IMR-90 (cell line): ENCODE measurements around the gene SHISAL1. TPM values are rescaled to one million over a fixed set of nuclear protein-coding genes. Genes with fewer than 3 reads are reported as not detected.

Experiments
- ATAC-seq: fragments of 200-7000 bp; cut with Tn5 transposase; 2 replicates; pipeline ENCODE4 v1.9.1; 2020; ENCODE audit warnings: low read depth, mild to moderate bottlenecking, moderate library complexity
- BruUV-seq: library from RNA; stranded (reverse); fragments of 400-500 nt; replicated peaks from 2 replicates; lab custom pipeline; 2021; lab: Mats Ljungman, UMichigan
- CTCF ChIA-PET: fragments of 300-600 bp; formaldehyde crosslinking; extraction: SDS; loops from one replicate; lab custom pipeline; 2021; ENCODE audit warnings: antibody characterized with exemption; lab: Yijun Ruan, JAX
- POLR2A ChIA-PET: fragments of 300-600 bp; sonication (Branson Sonifier 250); formaldehyde crosslinking; loops from one replicate; lab custom pipeline; 2022; ENCODE audit warnings: antibody characterized with exemption; ENCODE audit not compliant: unreplicated experiment; lab: Charles Lee
- DNase-seq: peaks from one replicate; pipeline ENCODE4 v3.0.0; 2013
- H2AFZ ChIP-seq: replicated peaks from 2 replicates; pipeline ENCODE3; 2013; ENCODE audit warnings: low read length, mild to moderate bottlenecking; ENCODE audit not compliant: poor library complexity
- H2AK5ac ChIP-seq: 2 replicates; pipeline ENCODE4 v1.6.1; 2013; ENCODE audit warnings: low read depth, low read length, inconsistent platforms
- H2AK9ac ChIP-seq: replicated peaks from 2 replicates; pipeline ENCODE3; 2013; ENCODE audit warnings: mild to moderate bottlenecking, low read depth, low read length, moderate library complexity; ENCODE audit not compliant: poor library complexity
- H2BK120ac ChIP-seq: 2 replicates; pipeline ENCODE4 v1.6.1; 2013; ENCODE audit warnings: low read depth, low read length, inconsistent platforms
- H2BK15ac ChIP-seq: 3 replicates; pipeline ENCODE4 v1.6.1; 2013; ENCODE audit warnings: low read depth, low read length, inconsistent platforms
- H2BK20ac ChIP-seq: 2 replicates; pipeline ENCODE4 v1.6.1; 2013; ENCODE audit warnings: low read depth, mild to moderate bottlenecking, inconsistent platforms, low read length, moderate library complexity
- H2BK5ac ChIP-seq: 2 replicates; pipeline ENCODE4 v1.6.1; 2013; ENCODE audit warnings: mild to moderate bottlenecking, low read depth, low read length, inconsistent platforms; ENCODE audit not compliant: poor library complexity, severe bottlenecking
- H3K14ac ChIP-seq: replicated peaks from 2 replicates; pipeline ENCODE4 v1.6.1; 2013; ENCODE audit warnings: low read depth, low read length, inconsistent platforms
- H3K18ac ChIP-seq: 2 replicates; pipeline ENCODE4 v1.6.1; 2013; ENCODE audit warnings: low read depth, low read length, control low read depth
- H3K23ac ChIP-seq: 2 replicates; pipeline ENCODE4 v1.6.1; 2013; ENCODE audit warnings: low read depth, low read length, inconsistent platforms
- H3K27ac ChIP-seq: 2 replicates; pipeline ENCODE4 v1.5.1; 2013; ENCODE audit warnings: mild to moderate bottlenecking, control low read depth, low read length; ENCODE audit not compliant: insufficient read depth
- H3K27me3 ChIP-seq: 2 replicates; pipeline ENCODE4 v1.6.1; 2013; ENCODE audit warnings: low read length; ENCODE audit not compliant: control insufficient read depth, insufficient read depth
- H3K36me3 ChIP-seq: 2 replicates; pipeline ENCODE4 v1.6.1; 2013; ENCODE audit warnings: low read length, mixed read lengths; ENCODE audit not compliant: control insufficient read depth, insufficient read depth
- H3K4ac ChIP-seq: 2 replicates; pipeline ENCODE4 v1.6.1; 2013; ENCODE audit warnings: low read depth, low read length, inconsistent platforms
- H3K4me1 ChIP-seq: 2 replicates; pipeline ENCODE4 v1.6.1; 2013; ENCODE audit warnings: low read length, mixed read lengths; ENCODE audit not compliant: control insufficient read depth, insufficient read depth
- H3K4me2 ChIP-seq: 2 replicates; pipeline ENCODE4 v1.6.1; 2013; ENCODE audit warnings: low read depth, mild to moderate bottlenecking, control low read depth, low read length, moderate library complexity
- H3K4me3 ChIP-seq: 2 replicates; pipeline ENCODE4 v1.5.1; 2013; ENCODE audit warnings: low read depth, mild to moderate bottlenecking, control low read depth, low read length, moderate library complexity; ENCODE audit not compliant: insufficient read depth
- H3K56ac ChIP-seq: 2 replicates; pipeline ENCODE4 v1.6.1; 2013; ENCODE audit warnings: low read length, inconsistent platforms; ENCODE audit not compliant: insufficient read depth; ENCODE audit errors: extremely low read depth
- H3K79me1 ChIP-seq, 2 experiments: 2 replicates each; pipeline ENCODE4 v1.6.1; 2013; ENCODE audit warnings: low read length in 2 of 2, inconsistent platforms in 1 of 2, low read depth in 1 of 2
- H3K9ac ChIP-seq: 2 replicates; pipeline ENCODE4 v1.6.1; 2013; ENCODE audit warnings: low read depth, low read length, control low read depth
- H3K9me1 ChIP-seq: 2 replicates; pipeline ENCODE4 v1.6.1; 2013; ENCODE audit warnings: low read length, inconsistent platforms; ENCODE audit not compliant: insufficient read depth
- H3K9me3 ChIP-seq: 2 replicates; pipeline ENCODE4 v1.6.1; 2013; ENCODE audit warnings: low read length; ENCODE audit not compliant: control insufficient read depth, insufficient read depth
- H4K20me1 ChIP-seq: 2 replicates; pipeline ENCODE4 v1.6.1; 2013; ENCODE audit warnings: low read length, inconsistent platforms; ENCODE audit not compliant: insufficient read depth
- H4K5ac ChIP-seq: 2 replicates; pipeline ENCODE4 v1.6.1; 2013; ENCODE audit warnings: mild to moderate bottlenecking, low read depth, low read length, control low read depth
- H4K8ac ChIP-seq, 2 experiments: 2 replicates each; pipeline ENCODE4 v1.6.1; 2013; ENCODE audit warnings: low read depth in 2 of 2, low read length in 2 of 2, control low read depth in 1 of 2, inconsistent platforms in 1 of 2
- H4K91ac ChIP-seq: 2 replicates; pipeline ENCODE4 v1.6.1; 2013; ENCODE audit warnings: low read depth, low read length, inconsistent platforms; ENCODE audit not compliant: insufficient read depth
- ELK1 ChIP-seq: fragments of 150-350 bp; IDR thresholded peaks from 2 replicates; pipeline ENCODE4 v1.6.1; 2016; ENCODE audit warnings: low read depth, mild to moderate bottlenecking, low read length, moderate library complexity, borderline replicate concordance
- FOS ChIP-seq: fragments of 150-350 bp; IDR thresholded peaks from 2 replicates; pipeline ENCODE4 v1.6.1; 2016; ENCODE audit warnings: low read depth, low read length
- NFE2L2 ChIP-seq: fragments of 150-350 bp; IDR thresholded peaks from 2 replicates; pipeline ENCODE4 v1.6.1; 2016; ENCODE audit warnings: low read depth, mild to moderate bottlenecking, low read length
- WGBS, 2 experiments: methylation state at CpG; one replicate each; pipeline versions ENCODE4 v1.1.5 to v1.1.7; 2013; ENCODE audit warnings: missing lambda C conversion rate in 2 of 2; ENCODE audit not compliant: insufficient read length in 1 of 2; ENCODE audit errors: extremely low coverage in 2 of 2; 5-methylcytosine and 5-hydroxymethylcytosine counted together
- dilution Hi-C: fragments of 300-500 bp; cut with HindIII; formaldehyde crosslinking; loops from one replicate; pipeline ENCODE4 v1.14.3; 2018; ENCODE audit warnings: low sequenced_read_pairs; ENCODE audit not compliant: unreplicated experiment
- in situ Hi-C: fragments of 300-500 bp; cut with MboI; formaldehyde crosslinking; loops from 3 replicates; pipeline ENCODE4 v1.14.3; 2019; ENCODE audit warnings: low sequenced_read_pairs, inconsistent platforms, mixed read lengths
- intact Hi-C: fragments of 100-400 bp; cut with micrococcal nuclease; formaldehyde crosslinking; loops from 2 replicates; pipeline ENCODE4 v1.10.0; 2022
- polyA plus RNA-seq, 3 experiments: library from polyadenylated mRNA; depleted of rRNA; stranded (reverse); fragments of >200 nt; gene quantifications; 2 replicates each; pipeline ENCODE4 v1.2.3, GENCODE V29; 2012; ENCODE audit warnings: low replicate concordance in 1 of 3
- total RNA-seq: library from RNA; depleted of rRNA; stranded (reverse); fragments of >200 nt; gene quantifications from 2 replicates; pipeline ENCODE4 v1.2.3, GENCODE V29; 2012

Gene SHISAL1
- total and polyA plus RNA-seq, 2 of the 4 experiments (the other 2 are of a cell fraction) = 1.0 to 1.4 TPM

- no peaks in the 10 kb centered on the region for H3K79me1 ChIP-seq
- no peak overlapping the region for H3K18ac ChIP-seq
- 78% methylated on average over 3 of the region's 13 CpGs; no CpG with 5 or more reads in 1 of the 2 experiments for WGBS, 2 experiments
- no peak overlapping the region for H4K8ac ChIP-seq
- no peak overlapping the region for H3K27ac ChIP-seq
- peaks cover 20% of the 10 kb centered on the region for H3K4me1 ChIP-seq
- TF ChIP-seq FOS (no peak), NFE2L2 (no peak), ELK1 (no peak)
- POLR2A ChIA-PET = no interaction called here
- DNase-seq (no peak), ATAC-seq (no peak)
- H2AK5ac ChIP-seq = peak overlapping the region; percentile 33; the same call in 1 of the 2 replicates
- no peak overlapping the region for H3K56ac ChIP-seq
- no peaks in the 10 kb centered on the region for H3K36me3 ChIP-seq
- dilution Hi-C loops = no loop called here
- intact Hi-C loops = no loop called here
- no peak overlapping the region for H4K91ac ChIP-seq
- H3K4me3 ChIP-seq = no peak overlapping the region
- in situ Hi-C loops = no loop called here
- peaks cover under 1% of the 10 kb centered on the region; the same call in 1 of the 2 replicates for H3K27me3 ChIP-seq
- no peak overlapping the region for H3K4ac ChIP-seq
- no peak overlapping the region for H3K4me2 ChIP-seq
- H2BK20ac ChIP-seq = no peak overlapping the region
- no peaks in the 10 kb centered on the region for H4K20me1 ChIP-seq
- no peak overlapping the region for H3K14ac ChIP-seq
- H2BK5ac ChIP-seq = no peak overlapping the region
- H3K9ac ChIP-seq = no peak overlapping the region
- H2BK15ac ChIP-seq = no peak overlapping the region
- no peak overlapping the region for H2BK120ac ChIP-seq
- H2AK9ac ChIP-seq = no peak overlapping the region
- H2AFZ ChIP-seq = no peak overlapping the region
- H3K9me1 ChIP-seq = peaks cover 15% of the 10 kb centered on the region; the same call in 1 of the 2 replicates
- CTCF ChIA-PET = no interaction called here
- H3K9me3 ChIP-seq = no peaks in the 10 kb centered on the region
- no TSS peak for BruUV-seq
- no peak overlapping the region for H3K23ac ChIP-seq
- H4K5ac ChIP-seq = no peak overlapping the region
Measured at GRCh38 chr22:44305455-44305854, 7.3 kb downstream of the SHISAL1 start.
